ENCODE measurements around the gene SF3B4. TPM values are rescaled to one million over a fixed set of nuclear protein-coding genes. Genes with fewer than 3 reads are reported as not detected.

Gene SF3B4
- total RNA-seq, 2 donors from 2014 or later, result 85.8 to 93.8 TPM

GRCh38 chr1:149881876-149882275, 45.7 kb downstream of the SF3B4 start:
- Histone ChIP-seq H3K4me1 (ENCODE audit: control insufficient read depth, insufficient read depth, low read length) (no peaks in the 10 kb centered on the region), H3K27me3 (ENCODE audit: control insufficient read depth, insufficient read depth, low read length, poor library complexity, severe bottlenecking) (no peaks in the 10 kb centered on the region), H3K9me3 (ENCODE audit: control insufficient read depth, low read length) (no peaks in the 10 kb centered on the region), H3K9ac (ENCODE audit: extremely low read depth, low read length, poor library complexity, severe bottlenecking) (no peak overlapping the region), H3K27ac (ENCODE audit: low read depth, low read length) (no peak overlapping the region), H3K4me3 (ENCODE audit: low read length) (no peak overlapping the region), H3K36me3 (ENCODE audit: control insufficient read depth, insufficient read depth, low read length) (no peaks in the 10 kb centered on the region)
- no peak for DNase-seq
- no peaks in the 10 kb centered on the region for H3K36me3 Mint-ChIP-seq (ENCODE audit: low read depth)
- no peaks in the 10 kb centered on the region for H3K9me3 Mint-ChIP-seq
- H3K4me1 Mint-ChIP-seq, result no peaks in the 10 kb centered on the region
- TF ChIP-seq CTCF (conservative IDR thresholded peaks at IDR 0.05), result no peak
- H3K27ac Mint-ChIP-seq, result no peak overlapping the region
- WGBS, 2 experiments (ENCODE audit: insufficient coverage in 1 of 2, insufficient read length in 1 of 2), result 94 to 100% methylated on average over 1 of the region's 1 CpG
- H3K4me3 Mint-ChIP-seq, result no peak overlapping the region
- no peaks in the 10 kb centered on the region for H3K27me3 Mint-ChIP-seq (ENCODE audit: insufficient read depth)

- Mint-ChIP-seq H3K36me3 (ENCODE audit: low read depth) (no peaks in the 10 kb centered on the region), H3K27ac (no peak overlapping the region), H3K4me3 (no peak overlapping the region), H3K4me1 (no peaks in the 10 kb centered on the region), H3K27me3 (ENCODE audit: insufficient read depth) (no peaks in the 10 kb centered on the region), H3K9me3 (no peaks in the 10 kb centered on the region)
- H3K27me3 ChIP-seq (ENCODE audit: control insufficient read depth, insufficient read depth, low read length, poor library complexity, severe bottlenecking), result no peaks in the 10 kb centered on the region
- no peak overlapping the region for H3K4me3 ChIP-seq (ENCODE audit: low read length)
- no peak overlapping the region for H3K9ac ChIP-seq (ENCODE audit: extremely low read depth, low read length, poor library complexity, severe bottlenecking)
- no peak overlapping the region for H3K27ac ChIP-seq (ENCODE audit: low read depth, low read length)
- H3K4me1 ChIP-seq (ENCODE audit: control insufficient read depth, insufficient read depth, low read length), result no peaks in the 10 kb centered on the region
- WGBS, 2 experiments (ENCODE audit: insufficient coverage in 1 of 2, insufficient read length in 1 of 2), result 96 to 100% methylated on average over 1 of the region's 1 CpG
- H3K9me3 ChIP-seq (ENCODE audit: control insufficient read depth, low read length), result no peaks in the 10 kb centered on the region
- TF ChIP-seq CTCF (conservative IDR thresholded peaks at IDR 0.05), result no peak
- no peak for DNase-seq
- H3K36me3 ChIP-seq (ENCODE audit: control insufficient read depth, insufficient read depth, low read length), result no peaks in the 10 kb centered on the region
Observed at GRCh38 chr1:149879556-149879955, 48.0 kb downstream of the SF3B4 start.

GRCh38 chr1:149877211-149877946, 50.2 kb downstream of the SF3B4 start:
- no peak overlapping the region for H3K27ac Mint-ChIP-seq
- Histone ChIP-seq H3K4me3 (ENCODE audit: low read length) (no peak overlapping the region), H3K27me3 (ENCODE audit: control insufficient read depth, insufficient read depth, low read length, poor library complexity, severe bottlenecking) (no peaks in the 10 kb centered on the region), H3K36me3 (ENCODE audit: control insufficient read depth, insufficient read depth, low read length) (no peaks in the 10 kb centered on the region), H3K9me3 (ENCODE audit: control insufficient read depth, low read length) (no peaks in the 10 kb centered on the region), H3K27ac (ENCODE audit: low read depth, low read length) (no peak overlapping the region), H3K9ac (ENCODE audit: extremely low read depth, low read length, poor library complexity, severe bottlenecking) (no peak overlapping the region), H3K4me1 (ENCODE audit: control insufficient read depth, insufficient read depth, low read length) (no peaks in the 10 kb centered on the region)
- no peaks in the 10 kb centered on the region for H3K9me3 Mint-ChIP-seq
- no peaks in the 10 kb centered on the region for H3K4me1 Mint-ChIP-seq
- WGBS, 2 experiments (ENCODE audit: insufficient coverage in 1 of 2, insufficient read length in 1 of 2), result 92 to 93% methylated on average over 6 to 7 of the region's 7 CpGs
- no peaks in the 10 kb centered on the region for H3K36me3 Mint-ChIP-seq (ENCODE audit: low read depth)
- H3K27me3 Mint-ChIP-seq (ENCODE audit: insufficient read depth), result no peaks in the 10 kb centered on the region
- no peak for DNase-seq
- TF ChIP-seq CTCF (conservative IDR thresholded peaks at IDR 0.05), result no peak
- H3K4me3 Mint-ChIP-seq, result no peak overlapping the region

Other genes starting within 250 kb of the SF3B4 start
- not detected for gene FCGR1A, start 145.1 kb downstream of the SF3B4 start, total RNA-seq
- 10 to 100 TPM; 10.2 to 14.7 TPM for gene BOLA1, start 28.2 kb downstream of the SF3B4 start, total RNA-seq
- gene SV2A, start 10.0 kb downstream of the SF3B4 start, total RNA-seq, result 10 to 100 TPM; 25.6 to 26.2 TPM
- gene MTMR11, start 9.1 kb upstream of the SF3B4 start, total RNA-seq, result 1 to 10 TPM; 4.7 to 6.6 TPM
- gene OTUD7B, start 82.9 kb upstream of the SF3B4 start, total RNA-seq, result 10 to 100 TPM; 26.6 to 31.1 TPM
- 10 to 100 TPM; 32.6 to 35.0 TPM for gene VPS45, start 140.0 kb upstream of the SF3B4 start, total RNA-seq
- gene PLEKHO1, start 222.1 kb upstream of the SF3B4 start, total RNA-seq, result 10 to 100 TPM; 42.9 to 46.0 TPM

Measured in endodermal cell (in vitro differentiated cells).